Measurements from ENCODE around the gene GPRC5D. TPM values are rescaled to one million over a fixed set of nuclear protein-coding genes. Genes with fewer than 3 reads are reported as not detected.

Gene GPRC5D
- total and polyA plus RNA-seq, 2 experiments from 2014 or later, result not detected

DNA sequence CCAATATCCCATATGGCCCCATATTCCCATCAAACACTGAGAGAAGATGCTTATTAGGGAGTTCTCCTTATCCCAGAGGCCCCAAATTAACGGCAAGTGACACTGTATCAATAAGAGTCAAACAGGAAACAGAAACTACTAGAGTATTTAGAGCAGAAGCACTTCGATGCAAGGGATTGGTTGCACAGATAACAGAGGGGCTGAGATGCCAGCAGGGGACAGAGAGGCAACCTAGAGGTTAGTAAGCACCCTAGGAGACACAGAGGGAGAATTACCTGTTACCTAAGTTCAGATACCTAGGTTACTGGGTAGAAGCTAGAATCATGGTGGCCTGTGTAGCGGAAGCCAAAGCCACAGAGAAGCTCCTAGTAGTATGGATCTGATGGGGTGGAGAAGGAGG, 45.2 kb upstream of the GPRC5D start:
- 53 to 54% methylated on average over 3 of the region's 3 CpGs for WGBS, 2 experiments (ENCODE audit: low coverage in 1 of 2, low lambda C conversion rate in 2 of 2, missing lambda C conversion rate in 2 of 2)
- Histone ChIP-seq H3K27ac (no peak overlapping the region), H3K27me3 (replicated peaks; ENCODE audit: insufficient read depth) (no peaks in the 10 kb centered on the region), H3K4me1 (ENCODE audit: insufficient read depth) (peaks cover 26% of the 10 kb centered on the region), H2AFZ (no peak overlapping the region), H3F3A (ENCODE audit: insufficient read depth) (peaks cover 28% of the 10 kb centered on the region), H3K4me2 (ENCODE audit: unreplicated experiment) (peak overlapping the region; percentile 25), H4K20me1 (ENCODE audit: insufficient read depth) (no peaks in the 10 kb centered on the region), H3K79me2 (ENCODE audit: insufficient read depth) (peaks cover 65% of the 10 kb centered on the region), H3K9me2 (ENCODE audit: insufficient read depth) (no peaks in the 10 kb centered on the region), H3K36me3 (ENCODE audit: low read depth) (no peaks in the 10 kb centered on the region), H3K9me3 (ENCODE audit: low read depth) (no peaks in the 10 kb centered on the region), H3K4me3 (no peak overlapping the region), H3K9ac (no peak overlapping the region)
- in situ Hi-C loops (cut with MboI), result no loop called here
- TF ChIP-seq EZH2phosphoT487 (IDR thresholded peaks at IDR 0.05; ENCODE audit: insufficient read depth, low read depth), result no peak
- TF ChIP-seq EZH2 (IDR thresholded peaks at IDR 0.05; ENCODE audit: insufficient read depth, poor library complexity, severe bottlenecking), result no peak
- DNase-seq, result no peak

DNA sequence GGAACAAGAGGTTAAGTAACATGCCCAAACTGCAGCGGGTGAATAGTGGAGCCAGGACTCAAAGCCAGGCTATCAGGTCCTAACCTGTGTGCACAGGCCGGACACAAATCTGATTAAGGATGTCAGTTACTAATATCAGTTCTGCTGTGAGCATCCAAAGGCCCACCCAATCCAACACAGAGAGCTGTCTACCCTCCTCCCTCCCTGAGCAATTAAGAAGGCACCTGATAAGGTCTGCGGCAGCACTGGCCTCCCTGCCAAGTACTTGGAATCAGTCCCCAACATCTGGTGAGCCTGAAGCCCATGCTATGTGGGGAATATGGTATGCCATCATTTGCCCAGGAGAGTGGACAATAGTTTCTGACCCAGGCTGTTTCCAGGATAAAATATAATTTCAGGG, 44.2 kb upstream of the GPRC5D start:
- Histone ChIP-seq H3K79me2 (ENCODE audit: insufficient read depth) (peaks cover 75% of the 10 kb centered on the region), H3K4me2 (ENCODE audit: unreplicated experiment) (no peak overlapping the region), H3K9ac (no peak overlapping the region), H4K20me1 (ENCODE audit: insufficient read depth) (no peaks in the 10 kb centered on the region), H3K36me3 (ENCODE audit: low read depth) (no peaks in the 10 kb centered on the region), H3K4me3 (no peak overlapping the region), H2AFZ (no peak overlapping the region), H3K9me3 (ENCODE audit: low read depth) (no peaks in the 10 kb centered on the region), H3F3A (ENCODE audit: insufficient read depth) (peaks cover 26% of the 10 kb centered on the region), H3K27me3 (replicated peaks; ENCODE audit: insufficient read depth) (no peaks in the 10 kb centered on the region), H3K9me2 (ENCODE audit: insufficient read depth) (no peaks in the 10 kb centered on the region), H3K4me1 (ENCODE audit: insufficient read depth) (peaks cover 25% of the 10 kb centered on the region), H3K27ac (no peak overlapping the region)
- DNase-seq, result no peak
- TF ChIP-seq EZH2phosphoT487 (IDR thresholded peaks at IDR 0.05; ENCODE audit: insufficient read depth, low read depth) (no peak), EZH2 (IDR thresholded peaks at IDR 0.05; ENCODE audit: insufficient read depth, poor library complexity, severe bottlenecking) (no peak)
- in situ Hi-C loops (cut with MboI), result no loop called here
- WGBS, 2 experiments (ENCODE audit: low coverage in 1 of 2, low lambda C conversion rate in 2 of 2, missing lambda C conversion rate in 2 of 2), result 77 to 87% methylated on average over 3 of the region's 3 CpGs

DNA sequence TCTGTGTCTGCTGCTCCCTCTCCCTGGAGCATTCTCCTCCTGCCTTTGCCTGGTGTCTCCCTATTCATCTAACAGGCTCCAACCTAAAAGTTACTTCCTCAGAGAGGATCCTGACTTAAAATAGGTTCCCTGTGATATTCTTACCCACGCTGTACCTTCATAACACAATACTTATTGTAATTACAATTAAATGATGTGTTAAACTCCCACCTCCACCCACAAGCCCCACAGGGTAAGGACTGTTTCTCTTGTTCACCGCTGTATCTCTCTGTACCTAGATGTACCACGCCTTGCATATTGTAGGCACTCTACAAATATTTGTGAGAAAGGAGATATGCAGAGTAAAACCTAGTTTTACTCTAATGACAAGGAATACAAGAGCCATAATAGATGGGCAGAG, 43.1 kb upstream of the GPRC5D start:
- Histone ChIP-seq H3K4me3 (no peak overlapping the region), H3K79me2 (ENCODE audit: insufficient read depth) (peaks cover 81% of the 10 kb centered on the region), H3K27ac (no peak overlapping the region), H3K4me2 (ENCODE audit: unreplicated experiment) (no peak overlapping the region), H3K9me3 (ENCODE audit: low read depth) (no peaks in the 10 kb centered on the region), H2AFZ (no peak overlapping the region), H4K20me1 (ENCODE audit: insufficient read depth) (no peaks in the 10 kb centered on the region), H3K9ac (no peak overlapping the region), H3K9me2 (ENCODE audit: insufficient read depth) (no peaks in the 10 kb centered on the region), H3F3A (ENCODE audit: insufficient read depth) (peaks cover 26% of the 10 kb centered on the region), H3K4me1 (ENCODE audit: insufficient read depth) (peaks cover 25% of the 10 kb centered on the region), H3K36me3 (ENCODE audit: low read depth) (no peaks in the 10 kb centered on the region), H3K27me3 (replicated peaks; ENCODE audit: insufficient read depth) (no peaks in the 10 kb centered on the region)
- DNase-seq, result no peak
- in situ Hi-C loops (cut with MboI), result no loop called here
- TF ChIP-seq EZH2phosphoT487 (IDR thresholded peaks at IDR 0.05; ENCODE audit: insufficient read depth, low read depth), result no peak
- TF ChIP-seq EZH2 (IDR thresholded peaks at IDR 0.05; ENCODE audit: insufficient read depth, poor library complexity, severe bottlenecking), result no peak
- WGBS, 2 experiments (ENCODE audit: low coverage in 1 of 2, low lambda C conversion rate in 2 of 2, missing lambda C conversion rate in 2 of 2), result 85 to 90% methylated on average over 3 of the region's 3 CpGs

DNA sequence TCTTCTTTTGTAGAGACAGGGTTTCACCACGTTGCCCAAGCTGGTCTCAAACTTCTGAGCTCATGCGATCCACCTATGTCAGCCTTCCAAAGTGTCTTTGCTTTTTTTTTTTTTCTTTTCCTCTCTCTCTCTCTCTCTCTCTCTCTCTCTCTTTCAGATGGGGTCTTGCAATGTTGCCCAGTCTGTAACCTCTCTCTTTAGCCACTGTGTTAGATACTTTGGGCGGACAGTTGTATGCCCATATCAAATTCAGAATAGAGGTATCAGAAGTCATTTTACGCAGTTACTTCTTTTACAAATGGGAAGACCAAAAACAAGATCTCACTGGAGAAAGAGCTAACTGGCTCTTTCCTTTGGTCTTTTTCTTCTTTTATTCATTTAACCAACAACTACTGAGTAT, 41.4 kb upstream of the GPRC5D start:
- Histone ChIP-seq H3K27me3 (replicated peaks; ENCODE audit: insufficient read depth) (no peaks in the 10 kb centered on the region), H4K20me1 (ENCODE audit: insufficient read depth) (no peaks in the 10 kb centered on the region), H3K9me3 (ENCODE audit: low read depth) (no peaks in the 10 kb centered on the region), H3F3A (ENCODE audit: insufficient read depth) (peaks cover 26% of the 10 kb centered on the region), H3K27ac (peak overlapping the region; percentile 95), H3K9ac (peak overlapping the region; percentile 82), H3K36me3 (ENCODE audit: low read depth) (peaks cover 4% of the 10 kb centered on the region), H2AFZ (no peak overlapping the region), H3K4me1 (ENCODE audit: insufficient read depth) (peaks cover 16% of the 10 kb centered on the region), H3K79me2 (ENCODE audit: insufficient read depth) (peaks cover 64% of the 10 kb centered on the region), H3K4me3 (peak overlapping the region; percentile 69), H3K4me2 (ENCODE audit: unreplicated experiment) (peak overlapping the region; percentile 88), H3K9me2 (ENCODE audit: insufficient read depth) (no peaks in the 10 kb centered on the region)
- no peak for DNase-seq
- no peak for TF ChIP-seq EZH2phosphoT487 (IDR thresholded peaks at IDR 0.05; ENCODE audit: insufficient read depth, low read depth)
- no peak for TF ChIP-seq EZH2 (IDR thresholded peaks at IDR 0.05; ENCODE audit: insufficient read depth, poor library complexity, severe bottlenecking)
- 86 to 89% methylated on average over 4 of the region's 4 CpGs for WGBS, 2 experiments (ENCODE audit: low coverage in 1 of 2, low lambda C conversion rate in 2 of 2, missing lambda C conversion rate in 2 of 2)
- in situ Hi-C loops (cut with MboI), result no loop called here
